ENCODE data around the gene RNF213. TPM values are rescaled to one million over a fixed set of nuclear protein-coding genes. Genes with fewer than 3 reads are reported as not detected.

Gene RNF213
- total RNA-seq, 1 experiment from 2014 or later, result 70.5 TPM

- Mint-ChIP-seq H3K4me3 (no peak overlapping the region), H3K4me1 (no peaks in the 10 kb centered on the region; the same call in 1 of the 2 replicates), H3K27ac (no peak overlapping the region), H3K27me3 (ENCODE audit: low read depth) (peaks cover 8% of the 10 kb centered on the region), H3K9me3 (no peaks in the 10 kb centered on the region), H3K36me3 (no peaks in the 10 kb centered on the region)
- DNase-seq (ENCODE audit: low spot score) (no peak), ATAC-seq (no peak)
- ChIA-PET POLR2A (no interaction called here), CTCF (no interaction called here)
- TF ChIP-seq NR3C1 (CRISPR knock-in tag; conservative IDR thresholded peaks at IDR 0.05; ENCODE audit: low read depth) (no peak), TP53 (CRISPR knock-in tag; IDR thresholded peaks at IDR 0.05) (no peak), USF2 (CRISPR knock-in tag; IDR thresholded peaks at IDR 0.05) (no peak), MYBL2 (CRISPR knock-in tag; IDR thresholded peaks at IDR 0.05) (no peak), SMAD4 (CRISPR knock-in tag; IDR thresholded peaks at IDR 0.05) (no peak), NR2C2 (CRISPR knock-in tag; IDR thresholded peaks at IDR 0.05) (no peak), FOXK1 (CRISPR knock-in tag; IDR thresholded peaks at IDR 0.05) (no peak), MLX (CRISPR knock-in tag; IDR thresholded peaks at IDR 0.05) (no peak), KAT7 (CRISPR knock-in tag; IDR thresholded peaks at IDR 0.05; ENCODE audit: borderline replicate concordance) (no peak), NFATC4 (CRISPR knock-in tag; IDR thresholded peaks at IDR 0.05) (no peak), FOXJ3 (CRISPR knock-in tag; IDR thresholded peaks at IDR 0.05; ENCODE audit: borderline replicate concordance) (no peak), ATF1 (CRISPR knock-in tag; IDR thresholded peaks at IDR 0.05) (no peak)
These were observed 185.1 kb downstream of the RNF213 start for GRCh38 chr17:80445726-80446110.

GRCh38 chr17:80446645-80447405 lies 186.2 kb downstream of the RNF213 start:
- ChIA-PET POLR2A (no interaction called here), CTCF (no interaction called here)
- TF ChIP-seq JAZF1 (CRISPR knock-in tag; IDR thresholded peaks at IDR 0.05), result no peak
- Mint-ChIP-seq H3K27ac (no peak overlapping the region), H3K9me3 (no peaks in the 10 kb centered on the region), H3K36me3 (no peaks in the 10 kb centered on the region), H3K4me3 (no peak overlapping the region), H3K4me1 (no peaks in the 10 kb centered on the region; the same call in 1 of the 2 replicates), H3K27me3 (ENCODE audit: low read depth) (peaks cover 11% of the 10 kb centered on the region)
- no peak for ATAC-seq
- DNase-seq (ENCODE audit: low spot score), result no peak

GRCh38 chr17:80447790-80448189 lies 187.1 kb downstream of the RNF213 start:
- ChIA-PET CTCF (no interaction called here), POLR2A (interaction anchor here (0.6 kb wide), 1 partner anchor 116 kb away, joined by 6 read pairs; no protein-coding TSS in a partner anchor)
- Mint-ChIP-seq H3K27me3 (ENCODE audit: low read depth) (peaks cover 4% of the 10 kb centered on the region), H3K27ac (no peak overlapping the region), H3K9me3 (no peaks in the 10 kb centered on the region), H3K4me1 (no peaks in the 10 kb centered on the region; the same call in 1 of the 2 replicates), H3K4me3 (no peak overlapping the region), H3K36me3 (no peaks in the 10 kb centered on the region)
- ATAC-seq (no peak), DNase-seq (ENCODE audit: low spot score) (no peak)
- TF ChIP-seq ERG (CRISPR knock-in tag; IDR thresholded peaks at IDR 0.05), result no peak
- TF ChIP-seq GTF2I (CRISPR knock-in tag; conservative IDR thresholded peaks at IDR 0.05), result no peak
- no peak for TF ChIP-seq JAZF1 (CRISPR knock-in tag; IDR thresholded peaks at IDR 0.05)
- no peak for TF ChIP-seq NFATC4 (CRISPR knock-in tag; IDR thresholded peaks at IDR 0.05)
- TF ChIP-seq ZNF138 (CRISPR knock-in tag; conservative IDR thresholded peaks at IDR 0.05), result no peak
- TF ChIP-seq CTCF (IDR thresholded peaks at IDR 0.05), result no peak
- TF ChIP-seq NFYB (CRISPR knock-in tag; conservative IDR thresholded peaks at IDR 0.05; ENCODE audit: low read depth), result no peak
- TF ChIP-seq OVOL2 (CRISPR knock-in tag; IDR thresholded peaks at IDR 0.05; ENCODE audit: borderline replicate concordance), result no peak
- no peak for TF ChIP-seq ATF2 (CRISPR knock-in tag; IDR thresholded peaks at IDR 0.05; ENCODE audit: borderline replicate concordance, low read depth)
- no peak for TF ChIP-seq GRHL2 (CRISPR knock-in tag; IDR thresholded peaks at IDR 0.05; ENCODE audit: insufficient replicate concordance, severe bottlenecking)
- TF ChIP-seq NFE2L1 (CRISPR knock-in tag; IDR thresholded peaks at IDR 0.05), result no peak
- TF ChIP-seq FOXP1 (CRISPR knock-in tag; IDR thresholded peaks at IDR 0.05; ENCODE audit: borderline replicate concordance), result no peak
- TF ChIP-seq ZNF671 (CRISPR knock-in tag; IDR thresholded peaks at IDR 0.05), result no peak
- TF ChIP-seq ZNF281 (CRISPR knock-in tag; IDR thresholded peaks at IDR 0.05), result no peak

Data from WTC11 (cell line).